Measurements from ENCODE around the gene FAM210B.

GRCh38 chr20:56373942-56374341 lies 15.2 kb downstream of the FAM210B start:
- TF ChIP-seq, protein P1, sequence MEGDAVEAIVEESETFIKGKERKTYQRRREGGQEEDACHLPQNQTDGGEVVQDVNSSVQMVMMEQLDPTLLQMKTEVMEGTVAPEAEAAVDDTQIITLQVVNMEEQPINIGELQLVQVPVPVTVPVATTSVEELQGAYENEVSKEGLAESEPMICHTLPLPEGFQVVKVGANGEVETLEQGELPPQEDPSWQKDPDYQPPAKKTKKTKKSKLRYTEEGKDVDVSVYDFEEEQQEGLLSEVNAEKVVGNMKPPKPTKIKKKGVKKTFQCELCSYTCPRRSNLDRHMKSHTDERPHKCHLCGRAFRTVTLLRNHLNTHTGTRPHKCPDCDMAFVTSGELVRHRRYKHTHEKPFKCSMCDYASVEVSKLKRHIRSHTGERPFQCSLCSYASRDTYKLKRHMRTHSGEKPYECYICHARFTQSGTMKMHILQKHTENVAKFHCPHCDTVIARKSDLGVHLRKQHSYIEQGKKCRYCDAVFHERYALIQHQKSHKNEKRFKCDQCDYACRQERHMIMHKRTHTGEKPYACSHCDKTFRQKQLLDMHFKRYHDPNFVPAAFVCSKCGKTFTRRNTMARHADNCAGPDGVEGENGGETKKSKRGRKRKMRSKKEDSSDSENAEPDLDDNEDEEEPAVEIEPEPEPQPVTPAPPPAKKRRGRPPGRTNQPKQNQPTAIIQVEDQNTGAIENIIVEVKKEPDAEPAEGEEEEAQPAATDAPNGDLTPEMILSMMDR (IDR thresholded peaks at IDR 0.05; ENCODE audit: low read length): no peak
- TF ChIP-seq EZH2 (optimal IDR thresholded peaks at IDR 0.05; ENCODE audit: low read depth, low read length) (no peak), EZH2phosphoT487 (IDR thresholded peaks at IDR 0.05; ENCODE audit: low read length) (no peak)
